Activated CD8-positive, alpha-beta T cell treated with anti-CD3 and anti-CD28 coated beads, Interleukin-2, amount 10 ng/mL, durations not matched to agents 7 days and 5 days (primary cell): Measurements from ENCODE around the gene HOXD1. TPM values are rescaled to one million over a fixed set of nuclear protein-coding genes. Genes with fewer than 3 reads are reported as not detected.

Source experiments
- ATAC-seq: fragments of 150-1000 bp; cut with Tn5 transposase; one replicate; pipeline ENCODE4 v1.10.0; 2021; ENCODE audit warnings: moderate library complexity
- CTCF ChIA-PET: fragments of 350-600 bp; sonication (Branson Sonifier 250); formaldehyde crosslinking; loops from one replicate; lab custom pipeline; 2021; ENCODE audit warnings: antibody characterized with exemption; lab: Charles Lee
- POLR2A ChIA-PET: fragments of 350-600 bp; sonication (Branson Sonifier 250); formaldehyde crosslinking; loops from one replicate; lab custom pipeline; 2021; ENCODE audit warnings: antibody characterized with exemption; lab: Charles Lee
- DNase-seq: peaks from one replicate; pipeline ENCODE4 v3.0.0-alpha.2; 2020
- H3K27ac Mint-ChIP-seq: one replicate; pipeline ENCODE4 v1.8.0; 2021; ENCODE audit warnings: mild to moderate bottlenecking, mixed read lengths
- H3K27me3 Mint-ChIP-seq: one replicate; pipeline ENCODE4 v1.8.0; 2021; ENCODE audit warnings: low read depth, mixed read lengths
- H3K36me3 Mint-ChIP-seq: one replicate; pipeline ENCODE4 v1.8.0; 2021; ENCODE audit warnings: low read depth, mixed read lengths
- H3K4me1 Mint-ChIP-seq: one replicate; pipeline ENCODE4 v1.8.0; 2021; ENCODE audit warnings: low read depth, mixed read lengths
- H3K4me3 Mint-ChIP-seq: one replicate; pipeline ENCODE4 v1.8.0; 2021; ENCODE audit warnings: mild to moderate bottlenecking, mixed read lengths
- H3K9me3 Mint-ChIP-seq: one replicate; pipeline ENCODE4 v1.8.0; 2022; ENCODE audit warnings: mixed read lengths; ENCODE audit not compliant: insufficient read depth
- total RNA-seq, 2 experiments: library from RNA; stranded (reverse); gene quantifications; one replicate each; pipeline ENCODE4 v1.2.3, GENCODE V29; 2021

The HOXD1 gene
- total RNA-seq, 2 experiments from 2014 or later, result not detected

DNA sequence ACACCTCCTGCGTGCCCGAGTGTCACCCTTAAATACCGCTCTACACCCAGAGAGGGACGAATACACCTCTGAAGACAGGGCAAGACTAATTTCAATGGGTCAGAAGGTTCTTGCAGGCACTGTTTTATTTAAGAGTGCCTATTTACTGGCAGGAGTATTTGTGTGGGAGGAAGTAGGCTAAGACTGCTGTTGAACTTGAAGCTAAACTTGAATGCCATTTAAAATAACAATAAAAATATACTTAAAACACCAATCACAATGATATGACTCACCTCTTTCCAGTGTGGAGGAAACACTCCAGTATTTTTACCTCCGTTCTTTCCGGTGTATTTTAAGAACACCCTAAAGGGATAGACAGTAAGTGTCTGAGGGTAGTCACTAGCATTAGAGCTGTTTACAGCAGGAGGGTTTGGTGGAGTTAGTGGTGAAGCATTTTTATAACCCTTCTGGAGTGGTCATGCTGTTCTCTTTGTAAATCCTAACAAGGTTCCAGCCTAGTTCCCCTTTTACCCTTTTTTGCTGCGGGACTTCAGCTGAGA is 9.6 kb upstream of the HOXD1 start:
- peaks cover 5% of the 10 kb centered on the region for H3K4me1 Mint-ChIP-seq
- H3K36me3 Mint-ChIP-seq, result no peaks in the 10 kb centered on the region
- no peaks in the 10 kb centered on the region for H3K9me3 Mint-ChIP-seq
- CTCF ChIA-PET, result interaction anchor here (0.7 to 1.7 kb wide), 3 partner anchors 9 to 376 kb away, joined by 3 to 4 read pairs (median 4); no protein-coding TSS in a partner anchor
- no peak overlapping the region for H3K27ac Mint-ChIP-seq
- H3K4me3 Mint-ChIP-seq, result no peak overlapping the region
- DNase-seq (no peak), ATAC-seq (peak; percentile 19)
- H3K27me3 Mint-ChIP-seq, result peaks cover 80% of the 10 kb centered on the region
- POLR2A ChIA-PET, result no interaction called here

DNA sequence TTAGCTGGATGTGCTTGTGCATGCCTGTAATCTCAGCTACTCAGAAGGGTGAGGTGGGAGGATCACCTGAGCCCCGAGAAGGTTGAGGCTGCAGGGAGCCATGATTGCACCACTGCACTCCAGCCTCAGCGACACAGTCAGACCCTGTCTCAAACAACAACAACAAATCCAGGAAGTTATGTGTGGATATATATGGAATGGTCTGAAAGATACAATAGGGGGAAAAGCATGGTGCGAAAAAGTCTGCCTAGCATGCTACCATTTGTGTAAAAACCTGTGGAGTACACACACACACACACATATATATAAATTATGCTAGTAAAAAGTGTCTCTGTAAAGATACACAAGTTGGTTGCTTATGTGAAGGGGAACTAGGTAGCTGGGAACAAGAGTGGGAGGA is 6.9 kb upstream of the HOXD1 start:
- Mint-ChIP-seq H3K27ac (no peak overlapping the region), H3K4me1 (peaks cover 3% of the 10 kb centered on the region), H3K27me3 (peaks cover 70% of the 10 kb centered on the region), H3K36me3 (no peaks in the 10 kb centered on the region), H3K4me3 (no peak overlapping the region), H3K9me3 (no peaks in the 10 kb centered on the region)
- ChIA-PET POLR2A (no interaction called here), CTCF (interaction anchor here (1.4 kb wide), 1 partner anchor 273 kb away, joined by 6 read pairs; no protein-coding TSS in a partner anchor)
- ATAC-seq (no peak), DNase-seq (no peak)

GRCh38 chr2:176182671-176183070 is 5.8 kb upstream of the HOXD1 start:
- Mint-ChIP-seq H3K27ac (no peak overlapping the region), H3K36me3 (no peaks in the 10 kb centered on the region), H3K9me3 (no peaks in the 10 kb centered on the region), H3K4me1 (peaks cover 8% of the 10 kb centered on the region), H3K27me3 (peaks cover 68% of the 10 kb centered on the region), H3K4me3 (no peak overlapping the region)
- DNase-seq, result no peak
- POLR2A ChIA-PET, result no interaction called here
- no peak for ATAC-seq
- CTCF ChIA-PET, result interaction anchor here (1.5 kb wide), 1 partner anchor 272 kb away, joined by 3 read pairs; no protein-coding TSS in a partner anchor

DNA sequence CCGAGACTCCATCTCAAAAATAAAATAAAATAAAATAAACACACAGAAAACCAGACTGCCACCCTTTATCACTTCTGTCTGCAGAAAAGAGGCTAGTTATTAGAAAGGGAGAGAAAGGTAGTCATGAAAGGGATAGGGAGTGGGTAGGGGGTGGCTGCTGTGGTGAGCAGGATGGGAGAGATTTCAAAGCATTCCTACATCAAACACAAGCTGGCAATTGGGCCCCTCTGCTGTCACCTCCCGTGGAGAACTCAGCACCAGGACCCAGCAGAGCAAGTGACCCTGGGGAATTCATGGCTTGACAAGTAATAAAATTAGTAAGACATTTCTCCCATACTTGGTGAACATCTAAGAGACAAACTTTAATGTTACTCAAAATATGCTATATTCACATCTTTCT is 3.7 kb upstream of the HOXD1 start:
- Mint-ChIP-seq H3K4me1 (peaks cover 15% of the 10 kb centered on the region), H3K36me3 (no peaks in the 10 kb centered on the region), H3K27me3 (peaks cover 64% of the 10 kb centered on the region), H3K27ac (no peak overlapping the region), H3K9me3 (no peaks in the 10 kb centered on the region), H3K4me3 (no peak overlapping the region)
- CTCF ChIA-PET, result no interaction called here
- ATAC-seq (no peak), DNase-seq (no peak)
- POLR2A ChIA-PET, result no interaction called here

- Mint-ChIP-seq H3K27me3 (peaks cover 60% of the 10 kb centered on the region), H3K36me3 (no peaks in the 10 kb centered on the region), H3K9me3 (no peaks in the 10 kb centered on the region), H3K27ac (no peak overlapping the region), H3K4me3 (no peak overlapping the region), H3K4me1 (peaks cover 17% of the 10 kb centered on the region)
- ATAC-seq (no peak), DNase-seq (no peak)
- ChIA-PET POLR2A (no interaction called here), CTCF (interaction anchor here (0.9 to 1.3 kb wide), 2 partner anchors 31 to 368 kb away, joined by 3 read pairs; no protein-coding TSS in a partner anchor)
Measured at GRCh38 chr2:176186024-176186423, 2.4 kb upstream of the HOXD1 start.

- ATAC-seq (peak; percentile 14), DNase-seq (no peak)
- peaks cover 17% of the 10 kb centered on the region for H3K4me1 Mint-ChIP-seq
- no peaks in the 10 kb centered on the region for H3K9me3 Mint-ChIP-seq
- peak overlapping the region; percentile 72 for H3K4me3 Mint-ChIP-seq
- H3K27ac Mint-ChIP-seq, result no peak overlapping the region
- CTCF ChIA-PET, result interaction anchor here (0.8 to 1.5 kb wide), 7 partner anchors 9 to 367 kb away, joined by 3 to 4 read pairs (median 4); no protein-coding TSS in a partner anchor
- peaks cover 67% of the 10 kb centered on the region for H3K27me3 Mint-ChIP-seq
- POLR2A ChIA-PET, result no interaction called here
- H3K36me3 Mint-ChIP-seq, result no peaks in the 10 kb centered on the region
Measured at GRCh38 chr2:176187200-176187898, 1.1 kb upstream of the HOXD1 start.

- POLR2A ChIA-PET, result no interaction called here
- peak overlapping the region; percentile 31 for H3K4me3 Mint-ChIP-seq
- H3K36me3 Mint-ChIP-seq, result no peaks in the 10 kb centered on the region
- peaks cover 17% of the 10 kb centered on the region for H3K4me1 Mint-ChIP-seq
- peak; percentile 48 for ATAC-seq
- CTCF ChIA-PET, result no interaction called here
- H3K27me3 Mint-ChIP-seq, result peaks cover 66% of the 10 kb centered on the region
- H3K9me3 Mint-ChIP-seq, result no peaks in the 10 kb centered on the region
- no peak for DNase-seq
- H3K27ac Mint-ChIP-seq, result no peak overlapping the region
Measured at GRCh38 chr2:176188774-176189680, 559 bp downstream of the HOXD1 start.

- CTCF ChIA-PET, result no interaction called here
- Mint-ChIP-seq H3K27me3 (peaks cover 69% of the 10 kb centered on the region), H3K9me3 (no peaks in the 10 kb centered on the region), H3K36me3 (no peaks in the 10 kb centered on the region), H3K4me1 (peaks cover 17% of the 10 kb centered on the region), H3K27ac (no peak overlapping the region), H3K4me3 (peak overlapping the region; percentile 31)
- POLR2A ChIA-PET, result interaction anchor here (0.6 kb wide), 1 partner anchor 160 kb away, joined by 3 read pairs; no protein-coding TSS in a partner anchor
- no peak for DNase-seq
- no peak for ATAC-seq
Measured at GRCh38 chr2:176189681-176190641, 1.5 kb downstream of the HOXD1 start.

DNA sequence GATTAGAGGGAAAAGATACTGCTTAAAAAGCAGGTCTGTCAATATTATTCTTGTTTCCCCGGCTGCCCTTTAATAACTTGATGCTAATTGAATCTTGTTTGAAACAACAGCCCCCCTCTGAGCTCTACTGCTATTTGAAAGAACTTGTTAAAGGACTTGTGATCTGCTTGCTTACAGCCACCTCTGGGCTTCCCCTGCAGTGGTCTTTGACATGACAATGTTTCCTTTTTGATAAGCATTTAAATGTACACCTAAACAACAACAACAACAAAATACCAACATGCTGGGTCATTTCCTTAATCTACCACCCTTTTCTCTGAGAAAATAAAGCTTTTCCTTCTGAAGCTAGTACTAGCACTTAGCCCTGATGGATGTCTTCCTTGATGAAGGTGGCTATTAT is 3.9 kb downstream of the HOXD1 start:
- H3K27me3 Mint-ChIP-seq, result peaks cover 59% of the 10 kb centered on the region
- DNase-seq, result no peak
- ChIA-PET POLR2A (interaction anchor here (0.6 kb wide), 1 partner anchor 809 kb away, joined by 4 read pairs; no protein-coding TSS in a partner anchor), CTCF (interaction anchor here (0.8 to 1.4 kb wide), 2 partner anchors 51 to 263 kb away, joined by 3 to 6 read pairs; no protein-coding TSS in a partner anchor)
- H3K27ac Mint-ChIP-seq, result no peak overlapping the region
- no peaks in the 10 kb centered on the region for H3K36me3 Mint-ChIP-seq
- H3K4me1 Mint-ChIP-seq, result peaks cover 15% of the 10 kb centered on the region
- H3K9me3 Mint-ChIP-seq, result no peaks in the 10 kb centered on the region
- no peak overlapping the region for H3K4me3 Mint-ChIP-seq
- ATAC-seq, result no peak

GRCh38 chr2:176193048-176193447 is 4.6 kb downstream of the HOXD1 start:
- DNase-seq (no peak), ATAC-seq (no peak)
- Mint-ChIP-seq H3K36me3 (no peaks in the 10 kb centered on the region), H3K9me3 (no peaks in the 10 kb centered on the region), H3K27ac (no peak overlapping the region), H3K27me3 (peaks cover 59% of the 10 kb centered on the region), H3K4me1 (peaks cover 8% of the 10 kb centered on the region), H3K4me3 (no peak overlapping the region)
- ChIA-PET CTCF (no interaction called here), POLR2A (no interaction called here)

DNA sequence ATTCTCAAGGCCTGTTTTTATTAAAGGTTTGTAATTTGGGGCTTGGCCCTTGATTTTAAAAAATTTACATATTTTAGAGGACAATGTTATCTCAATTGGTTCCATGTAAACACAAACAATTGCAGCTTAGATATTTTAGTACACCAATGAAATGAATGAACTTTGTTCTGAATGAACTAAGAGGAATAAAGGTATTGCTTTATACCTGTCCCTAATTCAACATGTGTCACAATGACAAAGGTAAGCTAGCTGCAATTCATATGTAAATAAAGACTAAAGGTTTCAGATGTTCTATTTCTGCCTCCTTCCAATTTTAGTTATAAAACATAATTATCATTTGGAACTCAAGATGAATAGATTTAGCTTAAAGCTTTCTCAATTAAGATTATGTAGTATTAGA is 11.4 kb downstream of the HOXD1 start:
- CTCF ChIA-PET, result no interaction called here
- ATAC-seq, result no peak
- Mint-ChIP-seq H3K36me3 (no peaks in the 10 kb centered on the region), H3K9me3 (no peaks in the 10 kb centered on the region), H3K27me3 (peaks cover 38% of the 10 kb centered on the region), H3K4me3 (no peak overlapping the region), H3K27ac (no peak overlapping the region), H3K4me1 (no peaks in the 10 kb centered on the region)
- DNase-seq, result no peak
- POLR2A ChIA-PET, result interaction anchor here (0.6 kb wide), 1 partner anchor 405 kb away, joined by 3 read pairs; no protein-coding TSS in a partner anchor
